Measurements from ENCODE around the gene SAMD1. TPM values are rescaled to one million over a fixed set of nuclear protein-coding genes. Genes with fewer than 3 reads are reported as not detected.

Gene SAMD1
- total and polyA plus RNA-seq, 9 of the 15 experiments (the other 6 are each of a cell fraction or from before 2014, with no cell fraction given) = 2.9 to 96.0 (median 43.5) TPM

GRCh38 chr19:14136509-14137281, 46.1 kb upstream of the SAMD1 start, which contains the start of gene ASF1B:
ASF1B (minus strand) TSS chr19:14136589; CDS start chr19:14136456, 133 bp downstream.
- Histone ChIP-seq H3K9me1 (ENCODE audit: control insufficient read depth, insufficient read depth, low read length) (no peaks in the 10 kb centered on the region), H3K27me3 (ENCODE audit: control insufficient read depth in 2 of 2, insufficient read depth in 2 of 2, low read length in 2 of 2) (no peaks in the 10 kb centered on the region), H3K9ac (ENCODE audit: insufficient read depth in 1 of 2, low read depth in 2 of 2, low read length in 2 of 2) (peak within 1 kb of the TSS; percentile 88 to 100), H3K27ac (ENCODE audit: extremely low read depth, low read depth, low read length) (peak within 1 kb of the TSS; percentile 94), H3K4me1 (replicated peaks in 1 of 2; ENCODE audit: control insufficient read depth in 2 of 2, insufficient read depth in 2 of 2, low read length in 2 of 2) (peaks cover 12 to 48% of the 10 kb centered on the region in 2 experiments; a peak in 4 of 5 replicates), H2AFZ (ENCODE audit: low read depth, low read length) (peak within 1 kb of the TSS; percentile 88), H3K4me2 (ENCODE audit: insufficient read depth, low read length) (peak within 1 kb of the TSS; percentile 97), H3K79me2 (ENCODE audit: control insufficient read depth, insufficient read depth, low read length) (peaks cover 34% of the 10 kb centered on the region), H3K9me3 (replicated peaks; ENCODE audit: control insufficient read depth, insufficient read depth, low read depth, low read length) (no peaks in the 10 kb centered on the region), H4K20me1 (replicated peaks; ENCODE audit: control insufficient read depth, insufficient read depth, low read length) (peaks cover under 1% of the 10 kb centered on the region; the same call in 1 of the 2 replicates), H3K36me3 (ENCODE audit: control insufficient read depth, insufficient read depth, low read length) (peaks cover 21% of the 10 kb centered on the region; the same call in 2 of the 3 replicates), H3K4me3 (peak within 1 kb of the TSS; percentile 84)
- in situ Hi-C loops (cut with MboI) = no loop called here
- ATAC-seq = peak; percentile 93
- no TSS peak for BruUV-seq (replicated peaks)
- under 1% methylated on average over 70 of the region's 78 CpGs for WGBS (ENCODE audit: insufficient coverage, low coverage, missing lambda C conversion rate)
- FAIRE-seq = peak; percentile 98
- ChIA-PET POLR2A (interaction anchor here (0.6 to 2.4 kb wide), 36 partner anchors 9 to 642 kb away, joined by 3 to 13 read pairs (median 4); partner anchors contain the start of genes ADGRE2, BRME1, C19orf67 and CC2D1A), CTCF (ENCODE audit: low intra/inter-chr PET ratio) (interaction anchor here (0.6 to 1.7 kb wide), 9 partner anchors 257 to 350 kb away, joined by 3 to 7 read pairs (median 4); no protein-coding TSS in a partner anchor)
- peak; percentile 96 to 99 (median 97) for DNase-seq (ENCODE audit: extremely low read depth in 1 of 4, low spot score in 3 of 4)
- intact Hi-C loops (cut with micrococcal nuclease) = loop anchor here (1.0 to 5.0 kb wide), 4 partner anchors 18 to 351 kb away; partner anchors contain the start of gene SAMD1
- TF ChIP-seq CEBPB (tag; IDR thresholded peaks at IDR 0.05) (no peak), ZNF133 (CRISPR knock-in tag; IDR thresholded peaks at IDR 0.05) (no peak), CBX8 (IDR thresholded peaks at IDR 0.05; ENCODE audit: borderline replicate concordance, extremely low read depth, low read depth, low read length, poor library complexity, severe bottlenecking) (no peak), BACH1 (tag; IDR thresholded peaks at IDR 0.05) (no peak), ZNF143 (CRISPR knock-in tag; IDR thresholded peaks at IDR 0.05) (no peak), HMGN3 (IDR thresholded peaks at IDR 0.05; ENCODE audit: borderline replicate concordance, extremely low read depth, insufficient read length, low read depth, low read length) (peak; percentile 83), ZZZ3 (IDR thresholded peaks at IDR 0.05) (no peak; the same call in 1 of the 2 replicates), FIP1L1 (IDR thresholded peaks at IDR 0.05; ENCODE audit: low read depth, low read length, poor library complexity, severe bottlenecking) (peak; percentile 26), PURB (CRISPR knock-in tag; IDR thresholded peaks at IDR 0.05; ENCODE audit: low read depth) (no peak), STAG1 (CRISPR knock-in tag; IDR thresholded peaks at IDR 0.05; ENCODE audit: borderline replicate concordance) (peak; percentile 43; the same call in 1 of the 2 replicates)
- TF ChIP-seq, protein P1, sequence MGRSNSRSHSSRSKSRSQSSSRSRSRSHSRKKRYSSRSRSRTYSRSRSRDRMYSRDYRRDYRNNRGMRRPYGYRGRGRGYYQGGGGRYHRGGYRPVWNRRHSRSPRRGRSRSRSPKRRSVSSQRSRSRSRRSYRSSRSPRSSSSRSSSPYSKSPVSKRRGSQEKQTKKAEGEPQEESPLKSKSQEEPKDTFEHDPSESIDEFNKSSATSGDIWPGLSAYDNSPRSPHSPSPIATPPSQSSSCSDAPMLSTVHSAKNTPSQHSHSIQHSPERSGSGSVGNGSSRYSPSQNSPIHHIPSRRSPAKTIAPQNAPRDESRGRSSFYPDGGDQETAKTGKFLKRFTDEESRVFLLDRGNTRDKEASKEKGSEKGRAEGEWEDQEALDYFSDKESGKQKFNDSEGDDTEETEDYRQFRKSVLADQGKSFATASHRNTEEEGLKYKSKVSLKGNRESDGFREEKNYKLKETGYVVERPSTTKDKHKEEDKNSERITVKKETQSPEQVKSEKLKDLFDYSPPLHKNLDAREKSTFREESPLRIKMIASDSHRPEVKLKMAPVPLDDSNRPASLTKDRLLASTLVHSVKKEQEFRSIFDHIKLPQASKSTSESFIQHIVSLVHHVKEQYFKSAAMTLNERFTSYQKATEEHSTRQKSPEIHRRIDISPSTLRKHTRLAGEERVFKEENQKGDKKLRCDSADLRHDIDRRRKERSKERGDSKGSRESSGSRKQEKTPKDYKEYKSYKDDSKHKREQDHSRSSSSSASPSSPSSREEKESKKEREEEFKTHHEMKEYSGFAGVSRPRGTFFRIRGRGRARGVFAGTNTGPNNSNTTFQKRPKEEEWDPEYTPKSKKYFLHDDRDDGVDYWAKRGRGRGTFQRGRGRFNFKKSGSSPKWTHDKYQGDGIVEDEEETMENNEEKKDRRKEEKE (IDR thresholded peaks at IDR 0.05; ENCODE audit: borderline replicate concordance in 1 of 2, control insufficient read depth in 1 of 2, low read depth in 2 of 2, low read length in 1 of 2) = no peak
- TF ChIP-seq, protein P2, sequence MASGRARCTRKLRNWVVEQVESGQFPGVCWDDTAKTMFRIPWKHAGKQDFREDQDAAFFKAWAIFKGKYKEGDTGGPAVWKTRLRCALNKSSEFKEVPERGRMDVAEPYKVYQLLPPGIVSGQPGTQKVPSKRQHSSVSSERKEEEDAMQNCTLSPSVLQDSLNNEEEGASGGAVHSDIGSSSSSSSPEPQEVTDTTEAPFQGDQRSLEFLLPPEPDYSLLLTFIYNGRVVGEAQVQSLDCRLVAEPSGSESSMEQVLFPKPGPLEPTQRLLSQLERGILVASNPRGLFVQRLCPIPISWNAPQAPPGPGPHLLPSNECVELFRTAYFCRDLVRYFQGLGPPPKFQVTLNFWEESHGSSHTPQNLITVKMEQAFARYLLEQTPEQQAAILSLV (tag; IDR thresholded peaks at IDR 0.05) = no peak
